Activated naive CD8-positive, alpha-beta T cell treated with anti-CD3 and anti-CD28 coated beads, Interleukin-2, amount 50 U/mL, for 24 hours (primary cell): ENCODE results near the gene GPR89B.
A peak's percentile ranks its signal among the peaks of the same experiment; 100 is the strongest.
"Not testable (repeated sequence)": the region's sequence is repeated elsewhere in the genome, so short reads cannot be mapped to it uniquely, and the experiment has no call there.

ENCODE experiments used
- ATAC-seq: fragments of 150-1000 bp; cut with Tn5 transposase; one replicate; pipeline ENCODE4 v1.10.0; 2021
- DNase-seq: peaks from one replicate; pipeline ENCODE4 v3.0.0; 2021
- H3K27ac Mint-ChIP-seq: one replicate; pipeline ENCODE4 v1.8.0; 2021; ENCODE audit warnings: mild to moderate bottlenecking, mixed read lengths
- H3K27me3 Mint-ChIP-seq: one replicate; pipeline ENCODE4 v1.8.0; 2021; ENCODE audit warnings: mixed read lengths
- H3K36me3 Mint-ChIP-seq: one replicate; pipeline ENCODE4 v1.8.0; 2021; ENCODE audit warnings: low read depth, mixed read lengths
- H3K4me1 Mint-ChIP-seq: one replicate; pipeline ENCODE4 v1.8.0; 2021; ENCODE audit warnings: mixed read lengths
- H3K4me3 Mint-ChIP-seq: one replicate; pipeline ENCODE4 v1.8.0; 2021; ENCODE audit warnings: mild to moderate bottlenecking, moderate library complexity, mixed read lengths
- H3K9me3 Mint-ChIP-seq: one replicate; pipeline ENCODE4 v1.8.0; 2021; ENCODE audit warnings: mixed read lengths

The GPR89B gene

GRCh38 chr1:148033147-148033546, 104.9 kb downstream of the GPR89B start:
- not testable (repeated sequence) for H3K4me1 Mint-ChIP-seq, DNase-seq, ATAC-seq, H3K36me3 Mint-ChIP-seq, H3K27ac Mint-ChIP-seq, H3K27me3 Mint-ChIP-seq, H3K4me3 Mint-ChIP-seq, H3K9me3 Mint-ChIP-seq

DNA sequence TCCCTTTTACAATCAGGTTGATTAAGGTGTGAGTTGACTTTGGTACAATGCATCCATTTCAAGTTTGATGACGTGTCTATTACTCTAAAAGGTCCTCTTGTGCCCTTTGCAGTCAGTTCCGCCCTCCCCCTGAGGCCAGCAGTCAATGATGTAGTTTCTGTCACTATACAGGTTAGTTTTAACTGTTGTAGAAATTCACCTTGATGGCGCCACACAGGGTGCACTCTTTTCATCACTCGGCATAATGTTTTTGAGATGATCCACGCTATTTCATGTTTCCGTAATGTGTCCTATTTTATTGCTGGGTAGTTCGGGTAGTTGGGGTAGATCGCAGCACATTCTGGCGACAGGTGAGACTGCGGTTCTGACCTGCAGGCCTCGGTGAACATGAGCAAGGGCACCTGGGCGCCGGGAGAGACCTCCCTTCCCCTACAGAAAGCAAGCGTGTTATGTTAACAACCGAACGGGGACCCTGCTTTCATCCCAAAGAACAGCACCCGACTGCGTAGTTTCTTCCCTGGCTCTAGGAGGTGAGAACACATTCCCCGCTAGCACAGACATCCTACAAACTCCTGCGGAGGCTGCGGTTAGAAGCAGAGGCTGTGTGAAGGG, 109.7 kb downstream of the GPR89B start:
- H3K36me3 Mint-ChIP-seq, DNase-seq, H3K4me1 Mint-ChIP-seq, H3K27me3 Mint-ChIP-seq, H3K9me3 Mint-ChIP-seq: not testable (repeated sequence)
- ATAC-seq, result peak; percentile 20
- Mint-ChIP-seq H3K27ac (peak overlapping the region; percentile 98), H3K4me3 (peak overlapping the region; percentile 70)

DNA sequence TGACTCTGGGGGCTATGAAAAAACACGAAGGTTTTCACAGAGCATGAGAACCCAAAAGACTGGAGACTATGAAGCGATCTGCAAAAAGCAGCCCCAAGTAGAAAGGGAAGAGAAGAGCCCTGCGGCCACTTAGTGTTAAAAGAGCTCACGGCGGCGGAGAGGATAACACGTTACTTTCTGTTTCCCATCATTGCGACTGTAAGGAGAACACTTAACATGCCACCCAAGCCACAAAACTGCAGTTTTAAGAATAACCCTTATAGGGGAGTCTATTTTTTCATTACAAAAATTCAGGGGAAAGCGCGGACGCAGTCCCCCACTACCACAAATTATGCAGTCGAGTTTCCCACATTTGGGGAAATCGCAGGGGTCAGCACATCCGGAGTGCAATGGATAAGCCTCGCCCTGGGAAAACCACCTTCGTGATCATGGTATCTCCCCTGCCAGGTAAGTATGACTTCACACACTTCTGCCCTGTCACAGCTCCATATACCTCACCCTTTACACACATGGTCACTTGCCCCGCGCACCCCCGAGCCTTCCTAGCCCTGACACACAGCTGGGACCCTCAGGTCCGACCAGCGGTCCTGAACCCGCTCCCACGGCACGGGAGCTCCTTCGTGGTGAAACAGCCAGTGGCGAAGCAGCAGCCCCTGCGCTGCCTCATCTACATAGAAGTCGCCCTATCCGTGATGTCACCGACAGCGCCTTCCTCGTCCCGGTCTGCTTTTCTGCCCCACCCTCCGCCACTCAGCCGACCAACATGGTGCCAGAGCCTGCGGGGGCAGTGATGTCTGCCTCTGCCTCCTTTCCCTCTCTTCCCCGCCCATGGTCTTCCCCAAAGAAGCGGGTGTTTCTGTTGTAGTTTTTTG, 110.5 kb downstream of the GPR89B start:
- not testable (repeated sequence) for H3K9me3 Mint-ChIP-seq, H3K27me3 Mint-ChIP-seq, H3K4me1 Mint-ChIP-seq, H3K36me3 Mint-ChIP-seq
- peak overlapping the region; percentile 98 for H3K27ac Mint-ChIP-seq
- peak overlapping the region; percentile 70 for H3K4me3 Mint-ChIP-seq
- peak; percentile 93 for ATAC-seq
- DNase-seq, result peak; percentile 71
